Osteocyte (in vitro differentiated cells): ENCODE measurements around the gene SLX4IP. TPM values are rescaled to one million over a fixed set of nuclear protein-coding genes. Genes with fewer than 3 reads are reported as not detected.

Experiments used
- DNase-seq: peaks from one replicate; pipeline ENCODE4 v3.0.0; 2021; ENCODE audit warnings: mixed read lengths; ENCODE audit not compliant: unreplicated experiment; ENCODE audit errors: extremely low spot score
- H3K27ac Mint-ChIP-seq: one replicate; pipeline ENCODE4 v1.8.0; 2021; ENCODE audit warnings: mild to moderate bottlenecking, mixed read lengths; ENCODE audit not compliant: unreplicated experiment
- H3K27me3 Mint-ChIP-seq: one replicate; pipeline ENCODE4 v1.8.0; 2021; ENCODE audit warnings: mixed read lengths; ENCODE audit not compliant: unreplicated experiment
- H3K36me3 Mint-ChIP-seq: one replicate; pipeline ENCODE4 v1.8.0; 2021; ENCODE audit warnings: mixed read lengths; ENCODE audit not compliant: unreplicated experiment
- H3K4me1 Mint-ChIP-seq: one replicate; pipeline ENCODE4 v1.8.0; 2021; ENCODE audit warnings: mixed read lengths; ENCODE audit not compliant: unreplicated experiment
- H3K4me3 Mint-ChIP-seq: one replicate; pipeline ENCODE4 v1.8.0; 2021; ENCODE audit warnings: mild to moderate bottlenecking, moderate library complexity, mixed read lengths; ENCODE audit not compliant: unreplicated experiment
- H3K9me3 Mint-ChIP-seq: one replicate; pipeline ENCODE4 v1.8.0; 2021; ENCODE audit warnings: mixed read lengths; ENCODE audit not compliant: unreplicated experiment
- total RNA-seq: library from RNA; stranded (reverse); gene quantifications from 2 replicates; pipeline ENCODE4 v1.2.1, GENCODE V29; 2021
- TF ChIP-seq, protein P1 (sequence below): fragments of 200-600 bp; sonication (generic); IDR thresholded peaks from 2 replicates; pipeline ENCODE4 v1.5.0; 2021; ENCODE audit warnings: antibody characterized with exemption, mild to moderate bottlenecking, moderate library complexity

SLX4IP gene
- total RNA-seq, 1 donor from 2014 or later = 5.4 TPM

DNA sequence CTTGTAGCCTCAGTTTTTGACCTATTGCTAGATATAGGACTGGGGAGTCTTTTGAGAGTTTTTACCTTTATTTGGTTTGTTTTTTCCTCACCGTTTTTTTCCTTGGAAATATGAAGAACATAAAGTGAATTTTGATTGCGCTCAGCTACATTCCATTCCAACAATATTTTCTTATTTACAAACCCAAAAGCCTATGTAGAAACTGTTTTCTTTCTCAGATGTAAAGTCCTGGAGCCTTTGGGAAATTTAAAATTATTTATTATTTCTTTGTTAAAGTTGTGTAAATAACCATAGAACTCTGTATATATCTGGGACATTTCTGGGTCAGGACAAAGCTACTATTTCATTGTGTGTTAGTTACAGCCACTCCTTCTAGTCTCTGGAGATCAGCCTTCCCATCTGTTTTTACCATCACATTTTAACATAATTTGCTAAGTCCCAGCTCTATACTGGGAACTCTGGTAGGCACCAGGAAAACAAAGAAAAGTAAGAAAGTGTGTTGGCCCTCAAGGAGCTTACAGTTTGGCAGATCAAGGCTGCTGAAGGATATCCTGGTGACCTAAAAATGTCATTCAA, 169.8 kb downstream of the SLX4IP start:
- Mint-ChIP-seq H3K27me3 (no peaks in the 10 kb centered on the region), H3K4me3 (no peak overlapping the region), H3K9me3 (no peaks in the 10 kb centered on the region), H3K4me1 (peaks cover 72% of the 10 kb centered on the region), H3K27ac (peak overlapping the region; percentile 95), H3K36me3 (peaks cover 5% of the 10 kb centered on the region)
- TF ChIP-seq, protein P1, sequence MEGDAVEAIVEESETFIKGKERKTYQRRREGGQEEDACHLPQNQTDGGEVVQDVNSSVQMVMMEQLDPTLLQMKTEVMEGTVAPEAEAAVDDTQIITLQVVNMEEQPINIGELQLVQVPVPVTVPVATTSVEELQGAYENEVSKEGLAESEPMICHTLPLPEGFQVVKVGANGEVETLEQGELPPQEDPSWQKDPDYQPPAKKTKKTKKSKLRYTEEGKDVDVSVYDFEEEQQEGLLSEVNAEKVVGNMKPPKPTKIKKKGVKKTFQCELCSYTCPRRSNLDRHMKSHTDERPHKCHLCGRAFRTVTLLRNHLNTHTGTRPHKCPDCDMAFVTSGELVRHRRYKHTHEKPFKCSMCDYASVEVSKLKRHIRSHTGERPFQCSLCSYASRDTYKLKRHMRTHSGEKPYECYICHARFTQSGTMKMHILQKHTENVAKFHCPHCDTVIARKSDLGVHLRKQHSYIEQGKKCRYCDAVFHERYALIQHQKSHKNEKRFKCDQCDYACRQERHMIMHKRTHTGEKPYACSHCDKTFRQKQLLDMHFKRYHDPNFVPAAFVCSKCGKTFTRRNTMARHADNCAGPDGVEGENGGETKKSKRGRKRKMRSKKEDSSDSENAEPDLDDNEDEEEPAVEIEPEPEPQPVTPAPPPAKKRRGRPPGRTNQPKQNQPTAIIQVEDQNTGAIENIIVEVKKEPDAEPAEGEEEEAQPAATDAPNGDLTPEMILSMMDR = no peak
- DNase-seq = no peak

DNA sequence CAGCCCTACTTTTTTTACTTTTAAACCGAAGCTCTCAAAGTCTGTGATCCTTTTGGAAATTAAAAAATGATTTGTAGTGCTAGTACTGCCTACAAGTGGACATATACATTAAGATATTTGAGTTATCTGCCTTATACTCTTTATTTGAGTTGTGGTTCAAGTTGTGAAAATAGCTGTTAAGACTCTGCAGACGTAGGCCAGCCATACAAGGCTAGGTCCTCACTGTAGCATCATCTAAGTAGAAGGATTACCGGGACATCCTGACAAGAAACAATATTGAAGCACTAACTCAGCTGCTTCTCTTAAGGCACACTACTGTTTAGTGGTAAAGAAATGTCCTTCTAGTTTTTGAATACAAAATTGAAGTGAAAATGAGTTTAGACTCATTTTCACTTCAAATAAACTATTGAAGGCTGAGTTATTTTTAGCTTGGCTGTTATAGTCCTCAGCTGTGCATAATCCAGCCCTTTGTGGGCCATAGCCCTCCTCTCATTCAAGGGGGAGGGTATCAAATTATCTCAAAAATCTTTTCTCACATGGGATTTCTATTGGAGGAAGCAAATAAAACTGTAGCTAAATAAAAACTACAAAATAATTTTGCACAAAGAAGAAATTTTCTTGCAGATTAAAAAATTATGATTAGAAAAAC, 170.6 kb downstream of the SLX4IP start:
- Mint-ChIP-seq H3K9me3 (no peaks in the 10 kb centered on the region), H3K27ac (peak overlapping the region; percentile 95), H3K27me3 (no peaks in the 10 kb centered on the region), H3K4me1 (peaks cover 79% of the 10 kb centered on the region), H3K36me3 (peaks cover 5% of the 10 kb centered on the region), H3K4me3 (no peak overlapping the region)
- TF ChIP-seq, protein P1 = no peak
- DNase-seq = no peak

DNA sequence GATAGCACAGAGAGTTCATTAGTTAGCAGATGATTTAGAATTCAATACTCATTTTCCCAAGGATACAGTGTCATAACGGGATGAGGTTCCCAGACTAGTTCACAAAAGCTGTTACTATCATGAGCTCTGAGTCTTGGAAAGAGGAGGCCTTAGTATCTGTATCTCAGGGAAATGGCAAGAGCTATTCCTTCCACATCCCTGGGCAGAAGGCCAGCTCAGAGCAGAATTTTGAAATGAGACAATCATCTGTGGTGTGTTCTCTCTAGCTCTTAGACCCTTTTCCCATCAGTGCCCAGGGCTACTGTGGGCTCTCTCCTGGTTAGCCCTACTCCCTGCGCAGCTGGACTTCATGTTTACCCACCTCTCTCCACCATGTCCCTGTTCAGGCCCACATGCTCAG, 174.2 kb downstream of the SLX4IP start:
- TF ChIP-seq, protein P1 = no peak
- Mint-ChIP-seq H3K4me1 (peaks cover 60% of the 10 kb centered on the region), H3K36me3 (peaks cover 2% of the 10 kb centered on the region), H3K9me3 (peaks cover 8% of the 10 kb centered on the region), H3K27me3 (no peaks in the 10 kb centered on the region), H3K27ac (peak overlapping the region; percentile 94), H3K4me3 (no peak overlapping the region)
- no peak for DNase-seq

DNA sequence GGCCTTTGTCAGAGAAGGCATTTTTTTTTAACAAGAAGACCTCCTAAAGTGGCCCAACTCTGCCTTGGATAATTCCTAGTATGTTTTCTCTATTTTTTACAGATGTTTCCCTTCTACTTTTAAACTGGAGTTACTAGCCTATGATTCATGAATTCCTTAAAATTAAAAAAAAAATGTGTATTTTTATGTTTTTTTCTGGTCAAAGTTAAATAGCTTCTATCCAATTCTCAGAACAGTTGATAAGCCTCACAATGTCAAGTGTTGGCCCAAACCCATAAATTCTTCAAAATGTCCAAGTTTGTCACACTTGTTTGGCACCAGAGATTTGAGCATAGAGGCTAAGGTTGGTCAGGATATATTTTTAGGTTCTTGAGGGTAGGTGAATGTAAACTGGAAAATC, 174.7 kb downstream of the SLX4IP start:
- H3K27ac Mint-ChIP-seq = peak overlapping the region; percentile 94

DNA sequence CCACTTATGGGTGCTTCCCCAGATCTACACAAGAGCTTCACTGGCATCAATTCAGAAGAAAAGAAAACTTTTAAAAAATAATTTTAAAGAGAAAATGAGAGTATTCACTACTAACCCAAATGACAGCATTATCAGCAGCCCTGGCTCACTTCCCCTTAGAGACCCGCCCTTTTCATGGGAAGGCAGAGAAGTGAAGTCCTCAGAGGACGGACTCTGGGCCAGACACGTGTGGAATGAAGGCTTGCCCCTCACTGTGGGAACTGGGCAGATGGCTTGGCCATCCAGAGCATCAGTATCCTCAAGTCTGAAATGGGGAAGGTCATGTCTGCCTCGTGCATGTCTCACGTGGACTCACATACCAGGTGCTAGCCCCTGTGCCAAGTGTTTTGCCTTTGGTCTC, 175.1 kb downstream of the SLX4IP start:
- no peak for DNase-seq
- peaks cover 51% of the 10 kb centered on the region for H3K4me1 Mint-ChIP-seq

More for the DNA sequence above, 174.7 kb downstream of the SLX4IP start:
- TF ChIP-seq, protein P1 = no peak
- Mint-ChIP-seq H3K36me3 (peaks cover 2% of the 10 kb centered on the region), H3K9me3 (peaks cover 8% of the 10 kb centered on the region), H3K4me3 (no peak overlapping the region), H3K27me3 (no peaks in the 10 kb centered on the region), H3K4me1 (peaks cover 56% of the 10 kb centered on the region)
- DNase-seq = no peak

More for the DNA sequence above, 175.1 kb downstream of the SLX4IP start:
- no peaks in the 10 kb centered on the region for H3K27me3 Mint-ChIP-seq
- no peak overlapping the region for H3K4me3 Mint-ChIP-seq
- TF ChIP-seq, protein P1 = no peak
- peaks cover 8% of the 10 kb centered on the region for H3K9me3 Mint-ChIP-seq
- H3K36me3 Mint-ChIP-seq = peaks cover 5% of the 10 kb centered on the region
- H3K27ac Mint-ChIP-seq = peak overlapping the region; percentile 94
